ENCODE measurements around the gene SLCO4A1.

Gene SLCO4A1

DNA sequence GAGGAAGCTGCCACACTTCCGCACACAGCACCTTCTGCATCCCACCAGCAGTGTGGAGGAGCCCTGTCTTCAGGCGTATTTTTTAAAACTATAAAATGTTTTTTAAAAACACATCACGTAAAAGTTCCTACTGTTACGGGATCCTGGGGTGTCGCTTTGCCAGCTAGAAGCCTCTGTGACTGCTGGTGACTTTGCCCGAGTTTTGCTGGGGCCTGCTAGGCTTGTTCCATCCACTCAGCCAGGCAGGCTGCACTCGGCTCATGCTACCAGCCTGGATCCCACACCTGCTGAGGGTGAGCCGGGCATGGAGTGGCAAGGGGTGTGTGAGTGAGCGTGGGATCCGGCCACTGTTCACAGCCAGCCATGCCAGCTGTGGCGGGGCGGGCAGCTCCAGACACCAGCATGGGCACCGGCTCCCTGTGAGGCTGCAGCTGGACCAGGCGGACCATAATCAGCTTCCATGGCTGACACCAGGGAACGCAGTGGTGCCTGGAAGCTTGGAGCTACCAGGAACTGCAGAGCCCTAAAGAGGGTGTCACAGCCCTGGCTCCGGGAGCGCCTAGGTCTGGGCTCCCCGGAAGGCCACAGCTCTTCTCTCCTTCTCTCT is 12.3 kb upstream of the SLCO4A1 start:
- peak overlapping the region; percentile 41 for H3K18ac ChIP-seq (ENCODE audit: low read length)
- no peak overlapping the region for H3K9ac ChIP-seq (ENCODE audit: low read length)
- no CpG with 5 or more reads among the region's 18 CpGs for WGBS (ENCODE audit: extremely low coverage, insufficient coverage, insufficient read length)
- H2AK5ac ChIP-seq (ENCODE audit: low read length), result peak overlapping the region; percentile 18
- peaks cover 8% of the 10 kb centered on the region for H3K79me1 ChIP-seq (ENCODE audit: low read length)
- no peak overlapping the region for H3K4me3 ChIP-seq (ENCODE audit: low read depth, low read length)
- H3K9me3 ChIP-seq (ENCODE audit: insufficient read depth, low read depth, low read length), result no peaks in the 10 kb centered on the region
- H2BK120ac ChIP-seq (ENCODE audit: insufficient read depth, low read length, poor library complexity), result no peak overlapping the region
- H3K23ac ChIP-seq (ENCODE audit: low read length), result no peak overlapping the region
- peaks cover 9 to 15% of the 10 kb centered on the region in 2 experiments for H3K4me1 ChIP-seq (ENCODE audit: control insufficient read depth in 1 of 2, insufficient read depth in 2 of 2, low read length in 2 of 2)
- H2AFZ ChIP-seq (ENCODE audit: insufficient read depth, low read length, poor library complexity), result no peak overlapping the region
- H4K12ac ChIP-seq (ENCODE audit: low read depth, low read length), result no peak overlapping the region
- H3K79me2 ChIP-seq (ENCODE audit: control insufficient read depth, insufficient read depth, low read length, poor library complexity), result no peaks in the 10 kb centered on the region
- no peak overlapping the region for H4K8ac ChIP-seq (ENCODE audit: low read depth, low read length)
- H2BK5ac ChIP-seq (ENCODE audit: low read depth, low read length, poor library complexity), result no peak overlapping the region
- no peak overlapping the region for H4K91ac ChIP-seq (ENCODE audit: low read depth, low read length)
- H3K27ac ChIP-seq (ENCODE audit: low read depth, low read length), result no peak overlapping the region
- no peak overlapping the region for H3K14ac ChIP-seq (ENCODE audit: low read length)
- H3K27me3 ChIP-seq (ENCODE audit: insufficient read depth, low read length), result no peaks in the 10 kb centered on the region
- H3K36me3 ChIP-seq (ENCODE audit: control insufficient read depth in 1 of 2, insufficient read depth in 2 of 2, low read length in 2 of 2), result no peaks in the 10 kb centered on the region
- no peak overlapping the region for H3K4me2 ChIP-seq (ENCODE audit: low read length)
- no peak for DNase-seq
- no peak overlapping the region for H3K4ac ChIP-seq (ENCODE audit: low read depth, low read length)
- peak overlapping the region; percentile 19 for H2BK12ac ChIP-seq (ENCODE audit: low read length)

DNA sequence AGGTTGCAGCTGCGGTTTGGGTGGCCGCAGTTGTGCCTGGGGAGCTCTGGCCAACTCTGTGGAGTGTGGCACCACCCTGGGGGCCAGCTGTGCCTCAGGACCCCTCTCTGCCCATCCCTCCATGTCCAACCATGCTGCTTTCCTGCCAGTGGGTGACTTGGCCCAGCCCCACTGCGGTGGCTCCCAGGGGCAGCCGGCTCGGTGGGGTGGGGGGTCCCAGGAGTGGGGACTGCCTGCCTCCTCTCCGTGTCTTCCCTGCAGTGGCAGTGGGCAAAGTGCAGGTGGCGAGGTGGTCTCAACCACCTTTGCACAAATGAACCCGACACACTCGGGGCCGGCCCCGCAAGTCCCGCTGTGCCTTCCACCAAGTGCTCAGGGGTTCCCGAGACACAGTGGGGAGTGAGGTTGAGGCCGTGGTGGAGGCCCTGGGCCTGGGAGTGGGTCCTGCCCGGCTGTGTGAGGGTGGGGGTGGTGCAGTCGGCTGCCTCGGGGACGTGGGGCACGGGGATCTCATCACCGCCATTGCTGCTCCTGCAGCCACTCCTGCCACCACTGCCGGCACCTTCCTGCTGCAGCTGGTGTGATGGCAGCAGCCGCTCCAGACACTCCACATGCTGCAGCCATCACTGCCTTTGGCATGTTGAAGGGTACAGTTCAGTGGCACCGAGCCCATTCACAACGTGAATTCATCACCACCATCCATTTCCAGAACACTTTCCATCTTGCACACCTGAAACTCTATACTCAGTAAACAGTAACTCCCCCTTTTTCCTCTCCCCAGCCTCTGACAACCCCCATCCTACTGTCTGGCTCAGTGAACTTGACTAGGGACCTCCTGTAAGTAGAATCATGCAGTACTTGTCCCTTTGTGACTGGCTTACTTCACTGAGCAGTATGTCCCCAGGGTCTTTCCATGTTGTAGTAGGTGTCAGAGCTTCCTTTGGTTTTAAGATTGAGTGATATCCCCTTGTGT is 10.7 kb upstream of the SLCO4A1 start:
- Histone ChIP-seq H3K4me2 (ENCODE audit: low read length) (no peak overlapping the region), H3K79me2 (ENCODE audit: control insufficient read depth, insufficient read depth, low read length, poor library complexity) (peaks cover 2% of the 10 kb centered on the region), H3K27me3 (ENCODE audit: insufficient read depth, low read length) (no peaks in the 10 kb centered on the region), H3K27ac (ENCODE audit: low read depth, low read length) (no peak overlapping the region), H3K36me3 (ENCODE audit: control insufficient read depth in 1 of 2, insufficient read depth in 2 of 2, low read length in 2 of 2) (no peaks in the 10 kb centered on the region), H4K12ac (ENCODE audit: low read depth, low read length) (no peak overlapping the region), H3K14ac (ENCODE audit: low read length) (no peak overlapping the region), H3K9ac (ENCODE audit: low read length) (no peak overlapping the region), H2AK5ac (ENCODE audit: low read length) (no peak overlapping the region), H3K79me1 (ENCODE audit: low read length) (peaks cover 6% of the 10 kb centered on the region), H4K91ac (ENCODE audit: low read depth, low read length) (peak overlapping the region; percentile 17), H3K9me3 (ENCODE audit: insufficient read depth, low read depth, low read length) (no peaks in the 10 kb centered on the region), H2BK120ac (ENCODE audit: insufficient read depth, low read length, poor library complexity) (no peak overlapping the region), H3K18ac (ENCODE audit: low read length) (no peak overlapping the region), H3K4me1 (ENCODE audit: control insufficient read depth in 1 of 2, insufficient read depth in 2 of 2, low read length in 2 of 2) (peaks cover 14 to 17% of the 10 kb centered on the region in 2 experiments), H2BK5ac (ENCODE audit: low read depth, low read length, poor library complexity) (no peak overlapping the region), H4K8ac (ENCODE audit: low read depth, low read length) (no peak overlapping the region), H2AFZ (ENCODE audit: insufficient read depth, low read length, poor library complexity) (no peak overlapping the region), H3K4ac (ENCODE audit: low read depth, low read length) (no peak overlapping the region), H3K23ac (ENCODE audit: low read length) (no peak overlapping the region), H2BK12ac (ENCODE audit: low read length) (no peak overlapping the region), H3K4me3 (ENCODE audit: low read depth, low read length) (no peak overlapping the region)
- WGBS (ENCODE audit: extremely low coverage, insufficient coverage, insufficient read length), result no CpG with 5 or more reads among the region's 24 CpGs
- no peak for DNase-seq

DNA sequence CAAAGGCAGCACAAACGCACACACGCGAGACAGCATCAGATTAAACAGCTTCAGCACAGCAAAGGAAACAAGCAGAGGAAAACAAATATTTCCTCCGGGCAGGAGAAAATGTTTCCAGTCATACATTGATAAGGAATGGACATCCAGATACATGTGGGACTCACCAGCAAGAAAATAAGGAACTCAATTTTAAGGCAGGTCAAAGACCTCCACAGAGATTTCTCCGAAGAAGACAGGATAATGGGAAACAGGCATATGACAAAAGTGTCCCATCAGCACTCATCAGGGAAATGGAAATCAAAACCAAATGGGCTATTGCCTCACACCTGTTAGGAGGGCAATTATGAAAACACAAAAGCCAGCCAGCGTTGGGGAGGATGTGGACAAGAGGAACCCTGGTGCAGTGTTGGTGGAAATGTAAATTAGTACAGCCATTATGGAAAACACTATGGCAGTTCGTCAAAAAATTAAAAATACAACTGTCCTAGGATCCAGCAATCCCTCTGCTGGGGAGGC is 9.7 kb upstream of the SLCO4A1 start:
- H3K36me3 ChIP-seq (ENCODE audit: control insufficient read depth in 1 of 2, insufficient read depth in 2 of 2, low read length in 2 of 2), result no peaks in the 10 kb centered on the region
- H4K8ac ChIP-seq (ENCODE audit: low read depth, low read length), result no peak overlapping the region

DNA sequence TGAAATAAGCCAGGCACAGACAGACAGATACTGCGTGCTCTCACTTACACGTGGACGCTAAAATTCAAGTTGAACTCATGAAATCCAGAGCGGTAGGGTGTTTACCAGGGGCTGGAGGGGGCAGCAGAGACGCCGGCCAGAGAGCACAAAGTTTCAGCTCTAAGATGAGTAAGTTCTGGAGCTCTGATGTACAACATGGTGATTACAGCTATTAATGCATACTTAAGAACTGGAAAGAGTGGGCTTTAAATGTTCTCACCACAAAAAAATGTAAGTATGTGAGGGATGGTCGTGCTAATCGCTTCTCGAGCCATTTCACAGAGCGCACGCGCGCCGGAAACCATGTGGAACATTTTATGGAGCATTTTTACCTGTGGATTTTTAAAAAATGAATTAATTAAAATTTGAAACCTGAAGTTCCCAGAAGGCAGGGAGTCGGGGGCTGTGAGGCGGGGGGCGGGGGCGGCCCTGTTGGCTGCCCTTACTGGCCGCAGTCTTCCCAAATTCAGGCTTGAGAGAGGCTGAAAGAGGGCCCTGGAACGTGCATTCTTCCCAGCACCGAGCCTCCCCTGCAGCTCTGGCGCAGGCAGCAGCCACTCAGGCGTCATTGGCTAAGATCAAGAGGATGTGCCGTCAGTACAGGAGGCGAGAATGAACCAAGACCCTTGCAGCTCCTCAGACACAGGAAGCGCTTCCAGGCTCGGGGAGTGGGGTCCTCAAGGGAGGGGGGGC is 8.5 kb upstream of the SLCO4A1 start:
- no peak overlapping the region for H3K9ac ChIP-seq (ENCODE audit: low read length)
- no CpG with 5 or more reads among the region's 27 CpGs for WGBS (ENCODE audit: extremely low coverage, insufficient coverage, insufficient read length)

More for the DNA sequence above, 9.7 kb upstream of the SLCO4A1 start:
- H2AFZ ChIP-seq (ENCODE audit: insufficient read depth, low read length, poor library complexity), result no peak overlapping the region
- H3K27me3 ChIP-seq (ENCODE audit: insufficient read depth, low read length), result no peaks in the 10 kb centered on the region
- WGBS (ENCODE audit: extremely low coverage, insufficient coverage, insufficient read length), result no CpG with 5 or more reads among the region's 7 CpGs
- H3K4me1 ChIP-seq (ENCODE audit: control insufficient read depth in 1 of 2, insufficient read depth in 2 of 2, low read length in 2 of 2), result peaks cover 17 to 20% of the 10 kb centered on the region in 2 experiments
- no peak overlapping the region for H3K27ac ChIP-seq (ENCODE audit: low read depth, low read length)
- no peaks in the 10 kb centered on the region for H3K9me3 ChIP-seq (ENCODE audit: insufficient read depth, low read depth, low read length)
- H3K79me1 ChIP-seq (ENCODE audit: low read length), result peaks cover 6% of the 10 kb centered on the region
- DNase-seq, result no peak
- no peak overlapping the region for H4K91ac ChIP-seq (ENCODE audit: low read depth, low read length)
- no peak overlapping the region for H2BK120ac ChIP-seq (ENCODE audit: insufficient read depth, low read length, poor library complexity)
- H3K79me2 ChIP-seq (ENCODE audit: control insufficient read depth, insufficient read depth, low read length, poor library complexity), result peaks cover 2% of the 10 kb centered on the region
- H3K14ac ChIP-seq (ENCODE audit: low read length), result no peak overlapping the region
- no peak overlapping the region for H3K4me3 ChIP-seq (ENCODE audit: low read depth, low read length)
- no peak overlapping the region for H3K4me2 ChIP-seq (ENCODE audit: low read length)
- no peak overlapping the region for H4K12ac ChIP-seq (ENCODE audit: low read depth, low read length)
- H2BK12ac ChIP-seq (ENCODE audit: low read length), result no peak overlapping the region
- no peak overlapping the region for H2AK5ac ChIP-seq (ENCODE audit: low read length)
- H3K4ac ChIP-seq (ENCODE audit: low read depth, low read length), result no peak overlapping the region
- H2BK5ac ChIP-seq (ENCODE audit: low read depth, low read length, poor library complexity), result no peak overlapping the region
- H3K9ac ChIP-seq (ENCODE audit: low read length), result no peak overlapping the region
- H3K18ac ChIP-seq (ENCODE audit: low read length), result no peak overlapping the region
- no peak overlapping the region for H3K23ac ChIP-seq (ENCODE audit: low read length)

More for the DNA sequence above, 8.5 kb upstream of the SLCO4A1 start:
- Histone ChIP-seq H3K4me3 (ENCODE audit: low read depth, low read length) (no peak overlapping the region), H4K8ac (ENCODE audit: low read depth, low read length) (no peak overlapping the region), H3K79me1 (ENCODE audit: low read length) (peaks cover 4% of the 10 kb centered on the region), H2BK5ac (ENCODE audit: low read depth, low read length, poor library complexity) (no peak overlapping the region), H3K27ac (ENCODE audit: low read depth, low read length) (no peak overlapping the region), H3K27me3 (ENCODE audit: insufficient read depth, low read length) (no peaks in the 10 kb centered on the region), H3K4me1 (ENCODE audit: control insufficient read depth in 1 of 2, insufficient read depth in 2 of 2, low read length in 2 of 2) (peaks cover 11 to 14% of the 10 kb centered on the region in 2 experiments), H2AFZ (ENCODE audit: insufficient read depth, low read length, poor library complexity) (no peak overlapping the region), H3K4me2 (ENCODE audit: low read length) (no peak overlapping the region), H3K18ac (ENCODE audit: low read length) (no peak overlapping the region), H3K4ac (ENCODE audit: low read depth, low read length) (no peak overlapping the region), H3K14ac (ENCODE audit: low read length) (no peak overlapping the region), H4K91ac (ENCODE audit: low read depth, low read length) (peak overlapping the region; percentile 75), H2AK5ac (ENCODE audit: low read length) (peak overlapping the region; percentile 42), H3K79me2 (ENCODE audit: control insufficient read depth, insufficient read depth, low read length, poor library complexity) (peaks cover 2% of the 10 kb centered on the region), H2BK12ac (ENCODE audit: low read length) (no peak overlapping the region), H3K36me3 (ENCODE audit: control insufficient read depth in 1 of 2, insufficient read depth in 2 of 2, low read length in 2 of 2) (no peaks in the 10 kb centered on the region), H2BK120ac (ENCODE audit: insufficient read depth, low read length, poor library complexity) (no peak overlapping the region), H3K23ac (ENCODE audit: low read length) (no peak overlapping the region), H4K12ac (ENCODE audit: low read depth, low read length) (no peak overlapping the region), H3K9me3 (ENCODE audit: insufficient read depth, low read depth, low read length) (no peaks in the 10 kb centered on the region)
- peak in 1 of 2 donors; percentile 60 for DNase-seq

Measured in trophoblast cell (in vitro differentiated cells and primary cell).